ENCODE data around the gene PCDH15.

PCDH15 gene

GRCh38 chr10:54653518-54653917 lies 147.5 kb downstream of the PCDH15 start:
- H3K9me2 ChIP-seq (replicated peaks; ENCODE audit: insufficient read depth, low read length), result no peaks in the 10 kb centered on the region
- no peak overlapping the region for H3K4me2 ChIP-seq (ENCODE audit: low read depth, low read length, poor library complexity, severe bottlenecking)
- no peaks in the 10 kb centered on the region for H4K20me1 ChIP-seq (ENCODE audit: low read depth, low read length)
- no peaks in the 10 kb centered on the region for H3K79me2 ChIP-seq (ENCODE audit: insufficient read depth, low read length)
- no peaks in the 10 kb centered on the region for H3K27me3 ChIP-seq (ENCODE audit: low read length)
- H3K36me3 ChIP-seq (ENCODE audit: low read length), result no peaks in the 10 kb centered on the region
- no peak overlapping the region for H3K27ac ChIP-seq (ENCODE audit: low read depth, low read length)
- H2AFZ ChIP-seq (ENCODE audit: low read depth, low read length, severe bottlenecking), result no peak overlapping the region
- TF ChIP-seq EZH2phosphoT487 (conservative IDR thresholded peaks at IDR 0.05; ENCODE audit: low read length), result no peak
- TF ChIP-seq, protein P1, sequence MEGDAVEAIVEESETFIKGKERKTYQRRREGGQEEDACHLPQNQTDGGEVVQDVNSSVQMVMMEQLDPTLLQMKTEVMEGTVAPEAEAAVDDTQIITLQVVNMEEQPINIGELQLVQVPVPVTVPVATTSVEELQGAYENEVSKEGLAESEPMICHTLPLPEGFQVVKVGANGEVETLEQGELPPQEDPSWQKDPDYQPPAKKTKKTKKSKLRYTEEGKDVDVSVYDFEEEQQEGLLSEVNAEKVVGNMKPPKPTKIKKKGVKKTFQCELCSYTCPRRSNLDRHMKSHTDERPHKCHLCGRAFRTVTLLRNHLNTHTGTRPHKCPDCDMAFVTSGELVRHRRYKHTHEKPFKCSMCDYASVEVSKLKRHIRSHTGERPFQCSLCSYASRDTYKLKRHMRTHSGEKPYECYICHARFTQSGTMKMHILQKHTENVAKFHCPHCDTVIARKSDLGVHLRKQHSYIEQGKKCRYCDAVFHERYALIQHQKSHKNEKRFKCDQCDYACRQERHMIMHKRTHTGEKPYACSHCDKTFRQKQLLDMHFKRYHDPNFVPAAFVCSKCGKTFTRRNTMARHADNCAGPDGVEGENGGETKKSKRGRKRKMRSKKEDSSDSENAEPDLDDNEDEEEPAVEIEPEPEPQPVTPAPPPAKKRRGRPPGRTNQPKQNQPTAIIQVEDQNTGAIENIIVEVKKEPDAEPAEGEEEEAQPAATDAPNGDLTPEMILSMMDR (IDR thresholded peaks at IDR 0.05; ENCODE audit: insufficient read depth, low read length, poor library complexity, severe bottlenecking), result no peak
- no peak overlapping the region for H3K9ac ChIP-seq (ENCODE audit: low read length)
- H3K9me3 ChIP-seq (ENCODE audit: insufficient read depth, low read length), result no peaks in the 10 kb centered on the region
- no peaks in the 10 kb centered on the region for H3F3A ChIP-seq (ENCODE audit: insufficient read depth)
- H3K4me3 ChIP-seq (ENCODE audit: insufficient read depth, low read length, poor library complexity, severe bottlenecking), result no peak overlapping the region

DNA sequence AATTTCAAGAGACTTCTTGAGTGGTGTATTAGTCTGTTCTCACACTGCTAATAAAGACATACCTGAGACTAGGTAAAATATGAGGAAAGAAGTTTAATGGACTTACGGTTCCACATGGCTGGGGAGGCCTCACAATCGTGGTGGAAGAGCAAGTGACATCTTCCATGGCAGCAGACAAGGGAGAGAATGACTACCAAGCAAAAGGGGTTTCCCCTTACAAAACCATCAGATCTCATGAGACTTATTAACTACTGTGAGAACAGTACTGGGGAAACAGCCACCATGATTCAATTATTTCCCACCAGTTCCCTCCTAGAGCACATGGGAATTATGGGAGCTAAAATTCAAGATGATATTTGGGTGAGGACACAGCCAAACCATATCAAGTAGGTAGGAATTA lies 150.5 kb downstream of the PCDH15 start:
- H3K9me2 ChIP-seq (replicated peaks; ENCODE audit: insufficient read depth, low read length), result no peaks in the 10 kb centered on the region
- H3K9ac ChIP-seq (ENCODE audit: low read length), result no peak overlapping the region
- no peaks in the 10 kb centered on the region for H3F3A ChIP-seq (ENCODE audit: insufficient read depth)
- H3K79me2 ChIP-seq (ENCODE audit: insufficient read depth, low read length), result no peaks in the 10 kb centered on the region
- H3K27ac ChIP-seq (ENCODE audit: low read depth, low read length), result no peak overlapping the region
- H3K4me2 ChIP-seq (ENCODE audit: low read depth, low read length, poor library complexity, severe bottlenecking), result no peak overlapping the region
- H3K9me3 ChIP-seq (ENCODE audit: insufficient read depth, low read length), result no peaks in the 10 kb centered on the region
- H2AFZ ChIP-seq (ENCODE audit: low read depth, low read length, severe bottlenecking), result no peak overlapping the region
- H3K27me3 ChIP-seq (ENCODE audit: low read length), result no peaks in the 10 kb centered on the region
- TF ChIP-seq EZH2phosphoT487 (conservative IDR thresholded peaks at IDR 0.05; ENCODE audit: low read length), result no peak
- TF ChIP-seq, protein P1 (IDR thresholded peaks at IDR 0.05; ENCODE audit: insufficient read depth, low read length, poor library complexity, severe bottlenecking), result no peak
- H3K36me3 ChIP-seq (ENCODE audit: low read length), result no peaks in the 10 kb centered on the region
- no peak overlapping the region for H3K4me3 ChIP-seq (ENCODE audit: insufficient read depth, low read length, poor library complexity, severe bottlenecking)
- no peaks in the 10 kb centered on the region for H4K20me1 ChIP-seq (ENCODE audit: low read depth, low read length)

DNA sequence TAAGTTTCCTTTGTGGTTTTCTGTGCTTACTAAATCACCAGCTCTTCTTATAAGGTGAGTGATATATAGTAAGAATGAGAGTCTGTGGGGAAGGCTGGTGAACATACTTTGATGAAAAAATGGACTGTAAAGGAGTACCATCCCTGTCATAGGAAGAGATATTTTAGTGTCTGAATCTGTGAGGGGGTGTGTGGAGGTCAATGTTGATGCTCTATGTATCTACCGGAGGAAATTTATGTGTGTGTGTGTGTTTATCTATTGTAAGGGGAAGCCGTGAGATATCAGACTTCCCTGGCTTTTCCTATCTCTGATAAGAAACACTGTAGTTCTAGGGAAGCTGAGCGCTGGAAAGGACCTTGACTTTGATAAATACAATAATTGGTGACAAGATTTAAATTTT lies 179.0 kb downstream of the PCDH15 start:
- Histone ChIP-seq H3K27me3 (ENCODE audit: low read length) (no peaks in the 10 kb centered on the region), H3K79me2 (ENCODE audit: insufficient read depth, low read length) (no peaks in the 10 kb centered on the region), H3K27ac (ENCODE audit: low read depth, low read length) (no peak overlapping the region), H2AFZ (ENCODE audit: low read depth, low read length, severe bottlenecking) (no peak overlapping the region), H3K4me3 (ENCODE audit: insufficient read depth, low read length, poor library complexity, severe bottlenecking) (no peak overlapping the region), H4K20me1 (ENCODE audit: low read depth, low read length) (no peaks in the 10 kb centered on the region), H3K9me3 (ENCODE audit: insufficient read depth, low read length) (no peaks in the 10 kb centered on the region), H3K36me3 (ENCODE audit: low read length) (no peaks in the 10 kb centered on the region), H3F3A (ENCODE audit: insufficient read depth) (no peaks in the 10 kb centered on the region), H3K4me2 (ENCODE audit: low read depth, low read length, poor library complexity, severe bottlenecking) (no peak overlapping the region), H3K9me2 (replicated peaks; ENCODE audit: insufficient read depth, low read length) (no peaks in the 10 kb centered on the region), H3K9ac (ENCODE audit: low read length) (no peak overlapping the region)
- TF ChIP-seq, protein P1 (IDR thresholded peaks at IDR 0.05; ENCODE audit: insufficient read depth, low read length, poor library complexity, severe bottlenecking), result no peak
- no peak for TF ChIP-seq EZH2phosphoT487 (conservative IDR thresholded peaks at IDR 0.05; ENCODE audit: low read length)
